ENCODE measurements around the gene OR2F2. TPM values are rescaled to one million over a fixed set of nuclear protein-coding genes. Genes with fewer than 3 reads are reported as not detected.

The OR2F2 gene
- polyA plus RNA-seq, 1 of the 3 experiments (the other 2 are of a cell fraction) = 0.07 TPM

DNA sequence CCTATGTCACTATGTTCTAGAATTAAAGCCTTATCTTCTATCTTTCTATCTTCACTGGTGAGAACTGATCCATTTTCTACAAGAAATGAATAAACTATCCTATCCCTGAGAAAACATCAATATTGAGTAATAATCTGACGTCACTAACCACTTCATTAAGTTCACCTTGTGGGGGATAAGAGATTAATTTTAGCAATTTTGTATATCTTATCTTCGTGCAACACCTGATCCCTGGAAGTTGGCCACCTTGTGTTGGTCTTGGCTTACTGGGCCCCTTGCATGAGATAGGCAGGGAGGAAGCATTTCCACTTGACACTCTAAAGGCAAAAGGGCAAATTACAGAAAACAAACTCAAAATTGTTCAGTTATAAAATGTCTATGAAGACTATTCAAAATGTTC, 45.0 kb downstream of the OR2F2 start (continued):
- TF ChIP-seq YY1 (IDR thresholded peaks at IDR 0.05; ENCODE audit: low read depth) = no peak
- TF ChIP-seq GABPA (IDR thresholded peaks at IDR 0.05; ENCODE audit: low read depth) = no peak
- no peak for TF ChIP-seq RXRA (IDR thresholded peaks at IDR 0.05; ENCODE audit: borderline replicate concordance, low read depth)
- no peak for TF ChIP-seq TCF12 (IDR thresholded peaks at IDR 0.05)
- no peak for TF ChIP-seq SIN3A (IDR thresholded peaks at IDR 0.05; ENCODE audit: borderline replicate concordance, low read depth, low read length)

DNA sequence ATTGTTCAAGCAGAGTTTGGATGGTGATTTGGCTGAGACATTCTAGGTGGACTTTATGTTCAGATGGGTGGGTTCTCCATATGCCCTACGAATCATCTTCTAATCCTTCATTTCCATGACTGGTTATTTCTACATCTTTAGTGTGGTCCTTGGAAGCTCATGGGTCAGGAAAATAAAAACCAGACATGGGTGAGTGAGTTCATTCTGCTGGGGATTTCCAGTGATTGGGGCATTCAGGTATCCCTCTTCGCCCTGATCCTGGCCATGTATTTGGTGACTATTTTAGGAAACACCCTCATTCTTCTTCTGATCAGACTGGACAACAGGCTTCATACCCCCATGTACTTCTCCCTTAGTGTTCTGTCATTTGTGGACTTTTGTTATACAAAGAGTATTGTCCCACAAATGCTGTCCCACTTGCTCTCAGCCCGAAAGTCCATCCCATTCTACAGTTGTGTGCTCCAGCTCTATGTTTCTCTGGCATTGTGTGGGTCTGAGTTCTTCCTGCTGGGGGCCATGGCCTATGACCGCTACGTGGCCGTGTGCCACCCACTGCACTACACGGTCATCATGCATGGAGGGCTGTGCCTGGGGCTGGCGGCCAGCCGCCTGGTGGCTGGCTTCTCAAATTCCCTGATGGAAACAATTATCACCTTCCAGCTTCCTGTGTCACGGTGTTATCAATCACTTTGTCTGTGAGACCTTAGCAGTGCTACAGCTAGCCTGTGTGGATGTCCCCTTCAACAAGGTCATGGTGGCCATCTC, 45.9 kb downstream of the OR2F2 start:
- WGBS (ENCODE audit: low lambda C conversion rate) = 34% methylated on average over 10 of the region's 10 CpGs
- Histone ChIP-seq H2AFZ (ENCODE audit: low read depth) (no peak overlapping the region), H3K4me3 (ENCODE audit: low read depth in 2 of 2, low read length in 1 of 2) (no peak overlapping the region), H3K4me1 (ENCODE audit: control insufficient read depth in 1 of 2, insufficient read depth in 2 of 2, low read depth in 1 of 2, low read length in 1 of 2) (peaks cover 0 to 3% of the 10 kb centered on the region in 2 experiments; a peak in 2 of 4 replicates), H3K9me2 (no peaks in the 10 kb centered on the region), H3K9me3 (no peaks in the 10 kb centered on the region), H3K27me3 (ENCODE audit: insufficient read depth) (no peaks in the 10 kb centered on the region; the same call in 1 of the 2 replicates), H3F3A (replicated peaks; ENCODE audit: insufficient read depth) (no peaks in the 10 kb centered on the region), H3K4me2 (no peak overlapping the region), H3K27ac (ENCODE audit: low read depth in 2 of 2, low read length in 1 of 2) (no peak overlapping the region), H3K79me2 (ENCODE audit: insufficient read depth) (no peaks in the 10 kb centered on the region), H3K36me3 (replicated peaks in 1 of 2; ENCODE audit: control insufficient read depth in 1 of 2, insufficient read depth in 2 of 2, low read length in 1 of 2) (no peaks in the 10 kb centered on the region), H4K20me1 (ENCODE audit: insufficient read depth) (no peaks in the 10 kb centered on the region), H3K9ac (no peak overlapping the region)
- ChIA-PET POLR2A (no interaction called here), CTCF (no interaction called here)
- no peak for DNase-seq
- TF ChIP-seq, protein P1, sequence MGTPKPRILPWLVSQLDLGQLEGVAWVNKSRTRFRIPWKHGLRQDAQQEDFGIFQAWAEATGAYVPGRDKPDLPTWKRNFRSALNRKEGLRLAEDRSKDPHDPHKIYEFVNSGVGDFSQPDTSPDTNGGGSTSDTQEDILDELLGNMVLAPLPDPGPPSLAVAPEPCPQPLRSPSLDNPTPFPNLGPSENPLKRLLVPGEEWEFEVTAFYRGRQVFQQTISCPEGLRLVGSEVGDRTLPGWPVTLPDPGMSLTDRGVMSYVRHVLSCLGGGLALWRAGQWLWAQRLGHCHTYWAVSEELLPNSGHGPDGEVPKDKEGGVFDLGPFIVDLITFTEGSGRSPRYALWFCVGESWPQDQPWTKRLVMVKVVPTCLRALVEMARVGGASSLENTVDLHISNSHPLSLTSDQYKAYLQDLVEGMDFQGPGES (IDR thresholded peaks at IDR 0.05; ENCODE audit: low read depth, low read length) = no peak
- TF ChIP-seq ELF1 (IDR thresholded peaks at IDR 0.05) (no peak), RXRA (IDR thresholded peaks at IDR 0.05; ENCODE audit: borderline replicate concordance, low read depth) (no peak), RFX5 (IDR thresholded peaks at IDR 0.05; ENCODE audit: low read length) (no peak), CHD2 (IDR thresholded peaks at IDR 0.05; ENCODE audit: low read length, partially characterized antibody) (no peak), ZBTB33 (IDR thresholded peaks at IDR 0.05; ENCODE audit: borderline replicate concordance, low read depth) (no peak), POLR2AphosphoS5 (IDR thresholded peaks at IDR 0.05; ENCODE audit: low read depth, low read length) (no peak), TEAD4 (IDR thresholded peaks at IDR 0.05; ENCODE audit: borderline replicate concordance, insufficient read depth) (no peak), USF1 (IDR thresholded peaks at IDR 0.05; ENCODE audit: borderline replicate concordance, low read depth) (no peak), SIN3A (IDR thresholded peaks at IDR 0.05; ENCODE audit: borderline replicate concordance, low read depth, low read length) (no peak), TCF12 (IDR thresholded peaks at IDR 0.05) (no peak), YY1 (IDR thresholded peaks at IDR 0.05; ENCODE audit: low read depth) (no peak), FOXJ3 (CRISPR knock-in tag; IDR thresholded peaks at IDR 0.05) (no peak), EP300 (IDR thresholded peaks at IDR 0.05; ENCODE audit: borderline replicate concordance in 1 of 2, low read depth in 1 of 2, low read length in 1 of 2) (no peak), SMC3 (IDR thresholded peaks at IDR 0.05; ENCODE audit: low read depth, low read length) (no peak), NRF1 (IDR thresholded peaks at IDR 0.05; ENCODE audit: low read depth, low read length) (no peak), PBX3 (IDR thresholded peaks at IDR 0.05) (no peak)
- TF ChIP-seq, protein P2, sequence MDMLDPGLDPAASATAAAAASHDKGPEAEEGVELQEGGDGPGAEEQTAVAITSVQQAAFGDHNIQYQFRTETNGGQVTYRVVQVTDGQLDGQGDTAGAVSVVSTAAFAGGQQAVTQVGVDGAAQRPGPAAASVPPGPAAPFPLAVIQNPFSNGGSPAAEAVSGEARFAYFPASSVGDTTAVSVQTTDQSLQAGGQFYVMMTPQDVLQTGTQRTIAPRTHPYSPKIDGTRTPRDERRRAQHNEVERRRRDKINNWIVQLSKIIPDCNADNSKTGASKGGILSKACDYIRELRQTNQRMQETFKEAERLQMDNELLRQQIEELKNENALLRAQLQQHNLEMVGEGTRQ (IDR thresholded peaks at IDR 0.05; ENCODE audit: borderline replicate concordance, low read depth, low read length) = no peak
